HG03196 (cell line): ENCODE data around the gene CLCF1.

ENCODE experiments used
- ATAC-seq: cut with Tn5 transposase; IDR thresholded peaks from one replicate; pipeline ENCODE4 v1.9.1; 2021; ENCODE audit not compliant: unreplicated experiment

CLCF1 gene

GRCh38 chr11:67364169-67364568, 9.2 kb downstream of the CLCF1 start:
- ATAC-seq: no peak

- ATAC-seq: no peak
These were observed 15.3 kb downstream of the CLCF1 start for GRCh38 chr11:67357831-67358670.

- ATAC-seq: no peak
These were observed 16.4 kb downstream of the CLCF1 start for GRCh38 chr11:67356864-67357561.

GRCh38 chr11:67356387-67356863, 17.0 kb downstream of the CLCF1 start:
- ATAC-seq: no peak

- ATAC-seq: no peak
These were observed 17.5 kb downstream of the CLCF1 start for GRCh38 chr11:67355794-67356386.

GRCh38 chr11:67355023-67355793, 18.2 kb downstream of the CLCF1 start:
- ATAC-seq: no peak

GRCh38 chr11:67354075-67355022, 19.0 kb downstream of the CLCF1 start:
- ATAC-seq: no peak

- peak; percentile 63 for ATAC-seq
These were observed 19.9 kb downstream of the CLCF1 start, which contains the start of gene POLD4 for GRCh38 chr11:67353317-67354074. Gene POLD4, minus strand, starts transcription at chr11:67353546. Its CDS starts 147 bp downstream, at chr11:67353399.

GRCh38 chr11:67352546-67353316, 20.7 kb downstream of the CLCF1 start:
- peak; percentile 1 for ATAC-seq

GRCh38 chr11:67351275-67352005, 22.0 kb downstream of the CLCF1 start:
- no peak for ATAC-seq

- ATAC-seq: no peak
These were observed 23.4 kb downstream of the CLCF1 start for GRCh38 chr11:67349928-67350465.

GRCh38 chr11:67349457-67349856, 23.9 kb downstream of the CLCF1 start:
- ATAC-seq: no peak

- ATAC-seq: no peak
These were observed 24.4 kb downstream of the CLCF1 start for GRCh38 chr11:67349036-67349435.

GRCh38 chr11:67347964-67348749, 25.2 kb downstream of the CLCF1 start:
- ATAC-seq: no peak

GRCh38 chr11:67345920-67346819, 27.2 kb downstream of the CLCF1 start:
- ATAC-seq: no peak
